Measurements from ENCODE around the gene CABLES1.
"Not testable (repeated sequence)": the region's sequence is repeated elsewhere in the genome, so short reads cannot be mapped to it uniquely, and the experiment has no call there.

Gene CABLES1

GRCh38 chr18:23155537-23155936 lies 20.3 kb downstream of the CABLES1 start:
- no peak for TF ChIP-seq CTCF (IDR thresholded peaks at IDR 0.05; ENCODE audit: low read depth, low read length)
- DNase-seq, result no peak
- H3K4me3 ChIP-seq (ENCODE audit: low read depth, low read length), result no peak overlapping the region
- no peaks in the 10 kb centered on the region for H3K36me3 ChIP-seq
- H3K27ac ChIP-seq, result no peak overlapping the region
- no peaks in the 10 kb centered on the region for H3K9me3 ChIP-seq (ENCODE audit: severe bottlenecking)
- no peaks in the 10 kb centered on the region for H3K27me3 ChIP-seq (ENCODE audit: insufficient read depth, low read depth, severe bottlenecking)

- TF ChIP-seq CTCF (IDR thresholded peaks at IDR 0.05; ENCODE audit: low read depth, low read length), result no peak
Observed at GRCh38 chr18:23156134-23156533, 20.8 kb downstream of the CABLES1 start.

GRCh38 chr18:23158058-23158457 lies 22.8 kb downstream of the CABLES1 start:
- no peaks in the 10 kb centered on the region for H3K9me3 ChIP-seq (ENCODE audit: severe bottlenecking)
- no peaks in the 10 kb centered on the region for H3K36me3 ChIP-seq
- H3K27ac ChIP-seq, result no peak overlapping the region
- no peaks in the 10 kb centered on the region for H3K27me3 ChIP-seq (ENCODE audit: insufficient read depth, low read depth, severe bottlenecking)
- no peak for TF ChIP-seq CTCF (IDR thresholded peaks at IDR 0.05; ENCODE audit: low read depth, low read length)
- H3K4me3 ChIP-seq (ENCODE audit: low read depth, low read length), result no peak overlapping the region
- DNase-seq, result no peak

More at GRCh38 chr18:23156134-23156533, 20.8 kb downstream of the CABLES1 start:
- no peak for DNase-seq
- Histone ChIP-seq H3K27ac (no peak overlapping the region), H3K4me3 (ENCODE audit: low read depth, low read length) (no peak overlapping the region), H3K27me3 (ENCODE audit: insufficient read depth, low read depth, severe bottlenecking) (no peaks in the 10 kb centered on the region), H3K36me3 (no peaks in the 10 kb centered on the region), H3K9me3 (ENCODE audit: severe bottlenecking) (no peaks in the 10 kb centered on the region)

GRCh38 chr18:23158884-23159283 lies 23.6 kb downstream of the CABLES1 start:
- not testable (repeated sequence) for H3K27ac ChIP-seq; H3K9me3 ChIP-seq (ENCODE audit: severe bottlenecking); H3K4me3 ChIP-seq (ENCODE audit: low read depth, low read length); DNase-seq; H3K36me3 ChIP-seq; H3K27me3 ChIP-seq (ENCODE audit: insufficient read depth, low read depth, severe bottlenecking)

GRCh38 chr18:23159344-23159743 lies 24.1 kb downstream of the CABLES1 start:
- Histone ChIP-seq H3K27me3 (ENCODE audit: insufficient read depth, low read depth, severe bottlenecking) (no peaks in the 10 kb centered on the region), H3K36me3 (no peaks in the 10 kb centered on the region), H3K9me3 (ENCODE audit: severe bottlenecking) (no peaks in the 10 kb centered on the region), H3K4me3 (ENCODE audit: low read depth, low read length) (no peak overlapping the region), H3K27ac (no peak overlapping the region)
- no peak for TF ChIP-seq CTCF (IDR thresholded peaks at IDR 0.05; ENCODE audit: low read depth, low read length)
- no peak for DNase-seq

- H3K27me3 ChIP-seq (ENCODE audit: insufficient read depth, low read depth, severe bottlenecking), result no peaks in the 10 kb centered on the region
- H3K27ac ChIP-seq, result no peak overlapping the region
- H3K36me3 ChIP-seq, result no peaks in the 10 kb centered on the region
- H3K9me3 ChIP-seq (ENCODE audit: severe bottlenecking), result no peaks in the 10 kb centered on the region
- DNase-seq, result no peak
- TF ChIP-seq CTCF (IDR thresholded peaks at IDR 0.05; ENCODE audit: low read depth, low read length), result no peak
- H3K4me3 ChIP-seq (ENCODE audit: low read depth, low read length), result no peak overlapping the region
Observed at GRCh38 chr18:23162473-23162872, 27.2 kb downstream of the CABLES1 start.

Measured in WERI-Rb-1 (cell line).